Gastroesophageal sphincter (tissue), 3 donors: ENCODE data around the gene TDRD9.

Experiments
- CTCF ChIP-seq, 4 experiments: fragments of 200-600 bp in 2 of 4; fragments of 450-650 bp in 2 of 4; sonication (generic) in 1 of 4; IDR thresholded peaks; one replicate each; pipeline ENCODE4 v1.5.1; 2017 to 2019; ENCODE audit warnings: antibody characterized with exemption in 4 of 4, mild to moderate bottlenecking in 2 of 4, moderate library complexity in 2 of 4
- EP300 ChIP-seq: sonication (generic); formaldehyde crosslinking; IDR thresholded peaks from one replicate; pipeline ENCODE4 v1.6.1; 2017; ENCODE audit warnings: antibody characterized with exemption, mild to moderate bottlenecking
- POLR2A ChIP-seq, 2 donors: fragments of 450-650 bp; IDR thresholded peaks; one replicate each; pipeline ENCODE4 v1.6.1; 2017; ENCODE audit warnings: antibody characterized with exemption in 2 of 2, mild to moderate bottlenecking in 2 of 2, moderate library complexity in 1 of 2
- POLR2AphosphoS5 ChIP-seq: sonication (generic); formaldehyde crosslinking; IDR thresholded peaks from one replicate; pipeline ENCODE4 v1.6.1; 2017; ENCODE audit warnings: antibody characterized with exemption

GRCh38 chr14:104005489-104005888 is 77.2 kb downstream of the TDRD9 start:
- TF ChIP-seq CTCF (IDR thresholded peaks at IDR 0.05) (no peak), POLR2A (IDR thresholded peaks at IDR 0.05) (no peak), POLR2AphosphoS5 (no peak), EP300 (no peak)
